ENCODE data around the gene ANO7. TPM values are rescaled to one million over a fixed set of nuclear protein-coding genes. Genes with fewer than 3 reads are reported as not detected.

The ANO7 gene
- total and polyA plus RNA-seq, 2 donors (not counting 1 experiment from before 2014, with no cell fraction given) = 0.64 to 1.8 TPM

DNA sequence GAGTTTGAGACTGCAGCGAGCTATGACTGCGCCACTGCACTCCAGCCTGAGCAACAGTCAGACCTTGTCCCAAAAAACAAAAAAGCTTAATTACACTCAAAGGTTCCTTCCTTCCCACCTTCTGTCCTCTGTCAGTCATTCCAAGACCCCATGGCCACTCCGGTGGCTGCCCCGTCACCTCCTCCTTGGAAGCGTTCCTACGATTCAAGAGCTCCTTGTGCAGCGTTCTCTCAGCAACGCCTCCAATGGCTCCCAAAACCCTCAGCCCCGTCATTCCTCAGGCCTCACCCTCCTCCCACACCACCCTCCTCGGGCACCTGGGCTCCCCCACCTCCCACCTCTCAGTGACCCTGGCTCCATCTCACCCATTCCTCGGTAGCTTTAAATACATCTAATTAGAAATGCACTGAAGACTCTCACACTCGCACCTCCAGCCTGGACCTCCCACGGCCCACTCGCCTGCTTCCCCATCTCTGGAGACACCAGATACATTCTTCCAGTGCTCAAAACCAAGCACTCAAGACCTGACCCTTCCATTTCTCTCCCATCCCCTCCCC lies 47.2 kb upstream of the ANO7 start:
- Mint-ChIP-seq H3K9me3 (ENCODE audit: insufficient read depth) (no peaks in the 10 kb centered on the region), H3K27me3 (no peaks in the 10 kb centered on the region), H3K27ac (no peak overlapping the region), H3K4me1 (peaks cover 2% of the 10 kb centered on the region), H3K4me3 (no peak overlapping the region)
- no peaks in the 10 kb centered on the region for H3K9me3 ChIP-seq (ENCODE audit: control extremely low read depth in 1 of 3, control insufficient read depth in 2 of 3, insufficient read depth in 1 of 3, low read length in 2 of 3)
- TF ChIP-seq, protein P1, sequence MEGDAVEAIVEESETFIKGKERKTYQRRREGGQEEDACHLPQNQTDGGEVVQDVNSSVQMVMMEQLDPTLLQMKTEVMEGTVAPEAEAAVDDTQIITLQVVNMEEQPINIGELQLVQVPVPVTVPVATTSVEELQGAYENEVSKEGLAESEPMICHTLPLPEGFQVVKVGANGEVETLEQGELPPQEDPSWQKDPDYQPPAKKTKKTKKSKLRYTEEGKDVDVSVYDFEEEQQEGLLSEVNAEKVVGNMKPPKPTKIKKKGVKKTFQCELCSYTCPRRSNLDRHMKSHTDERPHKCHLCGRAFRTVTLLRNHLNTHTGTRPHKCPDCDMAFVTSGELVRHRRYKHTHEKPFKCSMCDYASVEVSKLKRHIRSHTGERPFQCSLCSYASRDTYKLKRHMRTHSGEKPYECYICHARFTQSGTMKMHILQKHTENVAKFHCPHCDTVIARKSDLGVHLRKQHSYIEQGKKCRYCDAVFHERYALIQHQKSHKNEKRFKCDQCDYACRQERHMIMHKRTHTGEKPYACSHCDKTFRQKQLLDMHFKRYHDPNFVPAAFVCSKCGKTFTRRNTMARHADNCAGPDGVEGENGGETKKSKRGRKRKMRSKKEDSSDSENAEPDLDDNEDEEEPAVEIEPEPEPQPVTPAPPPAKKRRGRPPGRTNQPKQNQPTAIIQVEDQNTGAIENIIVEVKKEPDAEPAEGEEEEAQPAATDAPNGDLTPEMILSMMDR (IDR thresholded peaks at IDR 0.05) = no peak
- TF ChIP-seq EZH2 (IDR thresholded peaks at IDR 0.05; ENCODE audit: borderline replicate concordance, insufficient read depth, low read depth, low read length, poor library complexity, severe bottlenecking) = no peak
- intact Hi-C loops (cut with micrococcal nuclease) = no loop called here
- H3K4me2 ChIP-seq (replicated peaks; ENCODE audit: low read depth, low read length, poor library complexity, severe bottlenecking) = no peak overlapping the region
- H3K79me2 ChIP-seq (ENCODE audit: control insufficient read depth, insufficient read depth, low read length) = peaks cover 35% of the 10 kb centered on the region
- H4K20me1 ChIP-seq (ENCODE audit: control insufficient read depth, insufficient read depth, low read length, poor library complexity, severe bottlenecking) = no peaks in the 10 kb centered on the region
- no peak overlapping the region for H3K27ac ChIP-seq (ENCODE audit: low read length in 2 of 2)
- no peak overlapping the region for H2AFZ ChIP-seq (ENCODE audit: insufficient read depth, low read depth, low read length, poor library complexity, severe bottlenecking)
- ChIA-PET CTCF (no interaction called here), POLR2A (no interaction called here)
- H3K4me1 ChIP-seq (ENCODE audit: control insufficient read depth in 2 of 2, insufficient read depth in 2 of 2, low read length in 2 of 2) = no peaks in the 10 kb centered on the region
- no peak overlapping the region for H3K4me3 ChIP-seq (ENCODE audit: control extremely low read depth in 1 of 5, extremely low read depth in 1 of 5, insufficient read depth in 1 of 5, low read depth in 2 of 5, low read length in 4 of 5)
- 96% methylated on average over 13 of the region's 14 CpGs for WGBS (ENCODE audit: insufficient coverage)
- H3K9ac ChIP-seq (ENCODE audit: low read length) = no peak overlapping the region
- ATAC-seq (ENCODE audit: low read depth) (no peak), DNase-seq (no peak)
- H3K36me3 ChIP-seq (replicated peaks in 1 of 2; ENCODE audit: control extremely low read depth in 1 of 2, control insufficient read depth in 1 of 2, extremely low read depth in 1 of 2, insufficient read depth in 2 of 2, low read length in 1 of 2) = peaks cover 0 to 30% of the 10 kb centered on the region in 2 experiments
- H3K27me3 ChIP-seq (replicated peaks in 1 of 4; ENCODE audit: control extremely low read depth in 1 of 4, control insufficient read depth in 3 of 4, insufficient read depth in 4 of 4, low read length in 3 of 4) = no peaks in the 10 kb centered on the region

DNA sequence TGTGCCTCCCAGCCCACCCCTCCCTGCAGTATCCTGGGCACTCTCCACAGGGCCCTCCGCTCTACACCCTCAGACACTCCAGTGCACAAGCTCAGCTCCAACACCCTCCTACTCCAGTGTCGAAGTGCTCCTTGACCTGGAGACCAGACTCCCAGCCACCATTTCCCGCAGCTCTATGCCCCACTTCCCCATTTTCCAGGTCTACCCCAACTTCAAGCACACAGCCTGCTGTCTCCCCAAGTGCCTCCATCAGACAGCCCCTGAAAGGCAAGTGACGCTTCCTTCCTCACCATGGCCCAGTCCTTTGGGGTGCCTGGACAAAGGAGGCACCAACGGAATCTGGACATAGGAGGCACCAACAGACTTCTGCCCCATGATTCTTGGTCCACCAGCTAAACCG lies 46.4 kb upstream of the ANO7 start:
- WGBS (ENCODE audit: insufficient coverage) = 93% methylated on average over 5 of the region's 6 CpGs
- Histone ChIP-seq H3K9ac (ENCODE audit: low read length) (no peak overlapping the region), H3K4me1 (ENCODE audit: control insufficient read depth in 2 of 2, insufficient read depth in 2 of 2, low read length in 2 of 2) (no peaks in the 10 kb centered on the region), H3K36me3 (replicated peaks in 1 of 2; ENCODE audit: control extremely low read depth in 1 of 2, control insufficient read depth in 1 of 2, extremely low read depth in 1 of 2, insufficient read depth in 2 of 2, low read length in 1 of 2) (peaks cover 0 to 27% of the 10 kb centered on the region in 2 experiments), H3K9me3 (ENCODE audit: control extremely low read depth in 1 of 3, control insufficient read depth in 2 of 3, insufficient read depth in 1 of 3, low read length in 2 of 3) (no peaks in the 10 kb centered on the region), H3K27me3 (replicated peaks in 1 of 4; ENCODE audit: control extremely low read depth in 1 of 4, control insufficient read depth in 3 of 4, insufficient read depth in 4 of 4, low read length in 3 of 4) (no peaks in the 10 kb centered on the region), H2AFZ (ENCODE audit: insufficient read depth, low read depth, low read length, poor library complexity, severe bottlenecking) (no peak overlapping the region), H3K27ac (ENCODE audit: low read length in 2 of 2) (no peak overlapping the region), H3K4me2 (replicated peaks; ENCODE audit: low read depth, low read length, poor library complexity, severe bottlenecking) (no peak overlapping the region), H3K79me2 (ENCODE audit: control insufficient read depth, insufficient read depth, low read length) (peaks cover 35% of the 10 kb centered on the region), H3K4me3 (ENCODE audit: control extremely low read depth in 1 of 5, extremely low read depth in 1 of 5, insufficient read depth in 1 of 5, low read depth in 2 of 5, low read length in 4 of 5) (no peak overlapping the region), H4K20me1 (ENCODE audit: control insufficient read depth, insufficient read depth, low read length, poor library complexity, severe bottlenecking) (no peaks in the 10 kb centered on the region)
- DNase-seq (no peak), ATAC-seq (ENCODE audit: low read depth) (no peak)
- no peaks in the 10 kb centered on the region for H3K27me3 Mint-ChIP-seq
- no peak overlapping the region for H3K4me3 Mint-ChIP-seq
- TF ChIP-seq, protein P1 (IDR thresholded peaks at IDR 0.05) = no peak
- TF ChIP-seq EZH2 (IDR thresholded peaks at IDR 0.05; ENCODE audit: borderline replicate concordance, insufficient read depth, low read depth, low read length, poor library complexity, severe bottlenecking) = no peak
- intact Hi-C loops (cut with micrococcal nuclease) = no loop called here
- CTCF ChIA-PET = no interaction called here
- H3K9me3 Mint-ChIP-seq (ENCODE audit: insufficient read depth) = no peaks in the 10 kb centered on the region
- no peak overlapping the region for H3K27ac Mint-ChIP-seq
- H3K4me1 Mint-ChIP-seq = peaks cover 4% of the 10 kb centered on the region
- POLR2A ChIA-PET = interaction anchor here (0.6 kb wide), 1 partner anchor 56 kb away, joined by 3 read pairs; no protein-coding TSS in a partner anchor

Measured in B cell (primary cell).